NCI-H1092 (cell line): ENCODE measurements around the gene SNX27.
"Not testable (repeated sequence)": the region's sequence is repeated elsewhere in the genome, so short reads cannot be mapped to it uniquely, and the experiment has no call there.

ENCODE experiments used
- DNase-seq: peaks from one replicate; lab custom pipeline; 2025; lab: John Stamatoyannopoulos, UW

SNX27 gene

GRCh38 chr1:151611832-151612500 lies at the start of gene SNX27:
Gene SNX27, plus strand, starts transcription at chr1:151612050. Its CDS starts 152 bp downstream, at chr1:151612202.
- peak; percentile 95 for DNase-seq

- DNase-seq, result no peak
These were observed 49.2 kb upstream of the SNX27 start for GRCh38 chr1:151562661-151563060.

GRCh38 chr1:151563376-151563775 lies 48.5 kb upstream of the SNX27 start:
- DNase-seq, result no peak

DNA sequence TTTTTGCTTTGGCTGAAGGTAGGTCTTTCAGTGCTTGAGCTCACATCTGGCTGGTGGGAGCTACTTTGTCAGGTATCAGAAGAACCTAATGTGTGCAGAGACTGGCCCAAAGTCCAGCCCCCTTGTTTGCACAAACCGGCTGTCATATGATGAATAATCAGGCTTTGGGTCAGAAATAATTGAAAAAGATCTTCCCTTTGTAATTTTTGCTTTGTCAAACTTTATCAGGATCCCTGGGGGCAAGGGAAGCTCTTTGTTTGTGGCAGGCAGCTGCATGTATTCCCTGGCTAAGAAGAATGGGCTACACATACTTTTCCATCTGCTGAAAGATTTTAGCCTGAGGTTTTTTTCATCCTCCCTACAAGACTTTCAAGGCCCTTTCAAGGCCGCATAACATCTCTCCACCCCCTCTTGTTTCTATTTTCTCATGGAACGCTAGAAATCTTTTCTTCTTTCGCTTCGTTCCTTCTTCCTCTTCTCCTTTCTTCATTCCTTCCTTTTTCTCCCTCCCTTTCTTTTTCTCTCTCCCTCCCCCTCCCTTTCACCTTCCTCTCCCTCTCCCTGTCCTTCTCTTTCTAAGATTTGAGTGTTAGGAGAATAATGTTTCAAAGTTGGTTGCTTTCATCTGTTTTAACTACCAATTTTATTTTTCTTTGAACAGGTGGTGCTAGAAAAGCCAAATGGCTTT lies 46.2 kb upstream of the SNX27 start:
- DNase-seq, result no peak

DNA sequence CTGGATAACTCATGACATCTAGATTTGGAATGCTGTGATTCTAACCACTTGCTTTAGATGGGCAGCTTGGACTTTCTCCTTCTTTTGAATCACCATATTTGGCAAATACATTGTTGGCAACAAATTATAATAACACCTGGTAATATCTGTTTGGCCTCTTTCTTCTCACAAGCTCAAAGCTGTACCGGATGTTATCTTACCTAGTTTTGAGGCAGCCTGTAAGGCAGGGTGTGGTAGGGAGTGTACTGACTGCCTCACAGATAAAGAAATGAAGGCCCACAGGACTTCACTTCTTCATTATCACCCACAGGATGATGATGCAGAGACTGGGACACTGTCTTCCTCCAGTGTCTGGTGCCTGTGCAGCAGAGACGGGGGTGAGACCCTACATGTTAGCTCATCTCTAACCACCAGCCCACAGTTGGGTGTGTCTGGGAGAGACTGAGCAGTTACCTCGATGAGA lies 43.2 kb upstream of the SNX27 start:
- no peak for DNase-seq

- DNase-seq, result peak; percentile 11
These were observed 41.0 kb upstream of the SNX27 start for GRCh38 chr1:151570819-151571218.

DNA sequence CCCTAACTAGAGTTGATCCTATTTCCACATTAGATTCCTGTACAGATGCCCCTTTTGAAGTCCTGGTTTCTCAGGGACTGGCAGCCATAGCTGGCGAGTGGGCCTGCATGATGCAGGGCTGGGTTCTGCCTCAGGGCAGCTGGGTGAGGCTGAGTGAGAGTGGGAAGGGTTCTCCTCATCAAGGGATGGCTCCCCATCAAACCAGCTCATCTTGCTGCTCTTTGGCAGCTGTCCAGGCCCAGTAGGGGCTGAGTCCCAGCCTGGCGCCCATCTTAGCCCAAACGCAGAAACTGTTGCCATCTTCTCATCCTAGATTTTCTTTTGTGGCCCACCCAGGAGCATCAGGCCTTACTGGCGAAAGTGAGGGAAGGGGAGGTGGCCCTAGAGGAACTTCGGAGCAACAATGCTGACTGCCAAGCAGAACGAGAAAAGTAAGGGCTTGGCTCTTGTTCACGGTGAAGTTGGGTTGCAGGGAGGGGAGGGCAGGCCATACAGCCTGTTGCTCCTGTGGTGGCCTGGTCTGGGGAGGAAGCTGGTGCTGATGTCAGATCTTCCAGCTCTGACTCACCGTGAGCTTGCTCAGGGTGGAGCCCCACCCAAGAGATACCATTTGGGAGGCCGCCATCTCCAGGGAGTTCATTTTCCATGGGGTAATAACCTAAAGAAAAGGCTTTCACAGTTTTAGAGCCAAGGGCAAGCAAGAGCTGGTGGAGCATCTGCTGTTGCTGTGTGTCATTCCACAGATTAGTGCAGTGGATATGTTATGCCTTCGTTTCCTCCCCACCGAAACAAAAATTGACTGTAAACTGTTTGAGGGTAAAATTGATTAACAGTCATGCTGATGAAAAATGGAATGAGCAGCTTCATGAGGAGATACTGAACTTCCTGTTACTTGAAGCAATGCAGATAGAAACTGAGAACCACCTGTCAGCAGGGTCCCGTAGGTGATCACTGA lies 37.0 kb upstream of the SNX27 start:
- no peak for DNase-seq

DNA sequence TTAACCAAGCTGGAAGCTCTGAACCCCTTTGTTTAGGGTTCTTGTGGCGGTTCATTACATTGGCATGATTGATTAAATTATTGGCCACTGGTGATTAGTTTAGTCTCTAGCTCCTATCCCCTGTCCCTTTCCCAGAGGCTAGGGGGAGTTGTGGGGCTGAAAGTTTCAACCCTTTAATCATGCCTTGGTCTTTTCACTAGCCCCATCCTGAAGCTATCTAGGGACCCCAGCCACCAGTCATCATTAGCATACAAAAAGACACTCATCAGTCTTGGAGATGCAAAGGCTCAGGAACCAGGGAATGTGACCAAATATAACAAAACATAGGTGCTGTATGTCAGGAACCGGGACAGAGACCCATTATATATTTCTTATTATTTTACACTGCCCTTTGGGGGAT lies 34.7 kb upstream of the SNX27 start:
- no peak for DNase-seq

DNA sequence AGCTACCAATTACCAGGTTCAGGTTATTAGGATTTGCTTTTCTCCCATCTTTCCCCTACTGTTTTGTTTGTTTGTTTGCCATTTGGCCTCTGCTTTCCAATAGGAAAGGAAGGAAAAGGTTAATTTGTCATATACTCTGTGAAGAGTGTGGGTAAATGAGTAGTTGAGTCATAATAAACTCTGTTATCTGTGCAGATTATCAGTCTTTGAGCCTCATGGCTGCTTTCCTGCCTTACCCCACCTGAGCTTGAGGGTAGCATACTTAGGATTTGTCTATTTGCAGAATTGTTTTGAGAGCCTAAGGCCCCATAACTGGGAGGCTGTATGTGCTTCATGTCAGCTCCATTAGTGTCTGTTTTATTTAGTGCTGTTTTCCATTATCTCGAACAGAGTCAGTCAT lies 32.9 kb upstream of the SNX27 start:
- no peak for DNase-seq

DNA sequence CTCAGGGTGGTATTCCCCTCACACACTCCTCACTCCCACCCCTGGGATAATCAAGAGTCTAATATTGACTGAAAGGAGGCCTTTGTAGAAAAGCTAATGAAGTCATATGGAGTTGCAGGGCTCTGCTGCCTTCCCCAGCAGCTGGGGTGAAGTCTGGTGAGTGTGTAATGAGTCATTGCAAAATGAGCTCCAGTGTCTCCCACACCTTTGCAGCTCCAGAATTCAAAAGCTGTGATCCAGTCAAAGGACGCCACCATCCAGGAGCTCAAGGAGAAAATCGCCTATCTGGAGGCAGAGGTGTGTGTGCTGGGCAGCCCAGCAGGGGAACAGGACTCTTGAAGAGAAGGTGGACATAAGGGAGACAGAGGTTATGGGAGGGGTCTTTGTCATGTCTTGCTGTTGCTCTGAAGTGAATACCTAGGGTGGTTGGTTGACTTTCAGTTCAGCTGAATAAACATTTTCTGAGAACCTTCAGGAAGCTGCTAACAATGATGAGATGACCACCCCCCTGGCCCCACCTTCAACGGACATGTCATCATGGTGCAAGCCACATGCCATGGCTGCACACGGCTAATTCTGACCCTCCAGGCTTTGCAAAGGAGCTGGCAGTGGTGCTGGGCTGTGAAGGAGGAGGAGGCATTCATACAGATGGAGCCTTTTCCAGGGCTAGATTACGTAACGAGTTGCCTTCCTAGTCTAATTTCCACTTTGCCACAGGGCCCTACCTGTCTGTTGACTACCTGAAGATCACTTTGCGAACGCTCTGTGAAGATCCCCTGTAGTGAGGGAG lies 32.2 kb upstream of the SNX27 start:
- DNase-seq, result no peak

GRCh38 chr1:151581451-151581850 lies 30.4 kb upstream of the SNX27 start:
- no peak for DNase-seq

- no peak for DNase-seq
These were observed 29.9 kb upstream of the SNX27 start for GRCh38 chr1:151581921-151582320.

GRCh38 chr1:151583796-151584195 lies 28.1 kb upstream of the SNX27 start:
- DNase-seq, result no peak

GRCh38 chr1:151584278-151584677 lies 27.6 kb upstream of the SNX27 start:
- DNase-seq, result no peak

GRCh38 chr1:151584780-151585179 lies 27.1 kb upstream of the SNX27 start:
- no peak for DNase-seq

DNA sequence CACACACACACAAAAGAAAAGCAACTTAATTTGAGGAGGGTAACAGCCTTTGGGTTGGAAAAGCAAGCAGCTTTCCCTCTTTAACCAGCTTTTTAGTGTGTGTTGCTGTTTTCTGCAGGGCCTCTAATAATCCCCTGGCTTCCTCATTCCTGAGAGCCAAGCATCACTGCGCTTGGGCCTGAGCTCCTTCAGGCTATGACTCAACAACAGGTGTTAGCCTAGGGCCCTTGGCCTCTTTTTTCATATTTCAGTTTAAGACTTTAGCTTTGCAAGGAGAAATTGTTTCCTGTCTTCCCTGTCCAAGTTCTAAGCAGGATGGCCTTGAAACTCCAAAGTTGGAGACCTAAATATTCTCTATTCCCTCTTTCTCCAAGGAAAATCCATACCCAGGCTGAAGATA lies 26.2 kb upstream of the SNX27 start:
- DNase-seq, result no peak

DNA sequence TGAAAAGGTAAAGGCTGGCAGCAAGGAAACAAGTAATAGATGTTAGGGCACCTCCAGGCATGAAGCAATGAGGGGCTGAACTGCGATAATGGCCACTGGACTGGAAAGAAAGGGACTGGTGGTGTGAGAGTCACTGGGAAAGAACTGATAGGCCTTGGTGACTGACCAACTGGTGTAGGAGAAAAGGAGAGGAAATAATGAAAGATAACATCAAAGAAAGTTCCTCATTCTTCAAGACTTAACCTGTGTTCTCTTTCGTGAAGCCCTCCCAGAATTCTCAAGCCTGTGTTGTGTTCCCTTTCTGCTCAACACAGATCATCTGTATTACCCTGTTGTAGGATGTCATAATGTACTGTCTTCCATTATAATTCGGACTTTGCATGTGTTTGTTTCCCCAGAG lies 20.9 kb upstream of the SNX27 start:
- DNase-seq, result no peak

DNA sequence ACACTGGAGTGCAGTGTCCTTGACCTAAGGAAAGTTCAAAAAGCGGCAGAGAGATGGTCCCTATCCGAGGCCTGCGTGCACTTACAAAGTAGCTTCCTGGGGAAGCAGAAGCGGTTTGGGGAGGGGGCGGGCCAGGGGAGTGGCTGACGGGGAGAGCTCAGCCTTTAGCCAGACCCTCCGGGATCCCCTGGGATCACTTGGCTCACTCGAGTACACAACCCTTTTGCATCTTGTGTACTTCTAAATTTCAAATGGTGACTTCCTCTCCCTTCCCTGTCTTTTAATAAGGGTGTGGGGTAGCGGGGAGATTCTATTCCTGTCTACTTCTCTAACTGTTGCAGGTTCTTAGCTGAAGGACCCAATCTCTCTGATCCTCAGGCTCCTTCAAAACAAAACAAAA lies 18.1 kb upstream of the SNX27 start:
- DNase-seq, result no peak

DNA sequence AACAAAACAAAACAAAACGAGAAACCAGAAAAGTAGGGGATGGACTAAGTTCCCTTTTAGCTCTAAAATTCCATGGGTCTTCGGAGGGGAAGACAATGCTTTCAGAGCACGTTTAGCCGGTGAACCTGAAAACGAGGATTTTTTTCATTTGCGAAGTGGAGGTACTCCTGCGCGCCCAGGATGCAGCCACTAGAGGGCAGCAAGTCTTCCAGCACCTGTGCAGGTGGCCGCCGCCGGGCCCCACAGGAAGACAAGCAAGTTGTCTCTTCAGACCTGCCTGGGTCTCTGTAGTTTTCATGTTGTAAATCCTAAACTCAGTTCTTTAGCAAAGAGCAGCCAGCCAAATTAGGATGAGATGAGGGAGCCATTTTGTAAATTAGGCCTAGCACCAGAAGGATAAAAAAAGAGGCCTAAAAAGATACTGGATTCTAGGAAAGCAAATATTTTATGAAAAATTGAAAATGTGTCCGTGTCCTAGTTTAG lies 17.7 kb upstream of the SNX27 start:
- peak; percentile 56 for DNase-seq

DNA sequence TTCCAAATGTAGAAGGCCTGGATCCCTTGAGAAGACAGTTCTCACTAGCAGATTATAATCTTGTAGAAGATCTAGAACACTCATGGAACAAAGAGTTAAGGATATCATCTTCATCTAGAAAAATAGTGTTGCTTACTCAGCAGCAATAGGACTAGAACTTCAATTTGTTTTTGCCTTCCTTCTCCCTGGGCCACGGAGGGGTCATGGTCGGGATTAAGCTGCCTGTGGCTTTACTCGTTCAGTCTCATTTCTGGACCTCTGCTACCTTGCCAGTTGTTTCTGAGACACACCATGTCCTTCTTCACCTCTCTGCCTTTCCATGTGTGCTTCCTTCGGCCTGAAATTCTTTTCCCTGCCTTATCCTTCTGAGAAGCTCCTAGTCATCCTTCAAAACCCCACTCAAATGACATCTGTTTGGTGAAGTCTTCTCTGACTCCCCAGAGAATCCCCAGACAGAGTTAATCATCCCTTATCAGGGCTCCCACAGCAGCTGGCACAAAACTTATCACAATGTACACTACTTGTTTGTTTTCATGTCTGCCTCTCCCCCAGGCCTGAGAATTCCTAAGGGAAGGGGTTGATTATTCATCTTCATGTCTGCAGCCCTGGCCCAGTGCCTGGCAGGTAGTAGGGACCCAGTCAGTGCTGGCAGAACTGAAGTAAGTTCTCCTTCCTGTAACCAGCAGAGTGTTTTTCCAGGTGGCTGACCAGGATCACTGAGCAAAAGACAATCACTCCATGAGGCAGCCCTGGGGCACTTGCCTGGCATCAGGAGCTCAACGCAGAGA lies 15.5 kb upstream of the SNX27 start:
- no peak for DNase-seq

DNA sequence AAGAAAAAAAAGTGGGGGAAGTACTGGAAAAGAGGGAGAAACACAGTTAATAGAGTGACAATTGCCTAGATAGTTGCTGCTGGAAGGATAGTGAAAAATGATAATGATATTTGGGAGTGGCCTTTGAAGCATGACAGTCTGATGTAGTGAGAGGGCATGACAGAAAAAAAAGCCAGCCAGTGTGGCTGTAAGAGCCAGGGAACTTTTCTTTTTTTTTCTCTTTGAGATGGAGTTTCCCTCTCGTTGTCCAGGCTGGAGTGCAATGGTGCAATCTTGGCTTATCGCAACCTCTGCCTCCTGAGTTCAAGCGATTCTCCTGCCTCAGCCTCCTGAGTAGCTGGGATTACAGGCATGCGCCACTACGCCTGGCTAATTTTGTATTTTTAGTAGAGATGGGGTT lies 9.3 kb upstream of the SNX27 start:
- not testable (repeated sequence) for DNase-seq
